Neural cell (in vitro differentiated cells): ENCODE measurements around the gene FOXL2. TPM values are rescaled to one million over a fixed set of nuclear protein-coding genes. Genes with fewer than 3 reads are reported as not detected.

Experiments used
- H2AFZ ChIP-seq: fragments of 200-600, 300-800 bp; sonication (generic), shearing (Covaris generic); 2 replicates; pipeline ENCODE4 v1.6.0; 2014; ENCODE audit warnings: low read depth, mild to moderate bottlenecking, antibody characterized with exemption, low read length, moderate library complexity
- H3F3A ChIP-seq: fragments of 200-600 bp; shearing (Covaris generic); 2 replicates; pipeline ENCODE4 v1.6.1; 2016; ENCODE audit warnings: mild to moderate bottlenecking, moderate library complexity, mixed read lengths, antibody characterized with exemption, low read length; ENCODE audit not compliant: insufficient read depth, poor library complexity, severe bottlenecking
- H3K27ac ChIP-seq: fragments of 200-600, 300-800 bp; sonication (generic), shearing (Covaris generic); 2 replicates; pipeline ENCODE4 v1.5.1; 2014; ENCODE audit warnings: mild to moderate bottlenecking, low read length, moderate library complexity
- H3K27me3 ChIP-seq: fragments of 300-800, 200-600 bp; sonication (generic), shearing (Covaris generic); 2 replicates; pipeline ENCODE4 v1.6.0; 2014; ENCODE audit warnings: mild to moderate bottlenecking, low read depth, low read length, moderate library complexity; ENCODE audit not compliant: insufficient read depth
- H3K36me3 ChIP-seq: fragments of 300-800, 200-600 bp; sonication (generic), shearing (Covaris generic); 2 replicates; pipeline ENCODE4 v1.5.1; 2014; ENCODE audit warnings: mild to moderate bottlenecking, antibody characterized with exemption, low read length, moderate library complexity; ENCODE audit not compliant: insufficient read depth
- H3K4me2 ChIP-seq: fragments of 300-800, 200-600 bp; sonication (generic), shearing (Covaris generic); 2 replicates; pipeline ENCODE4 v1.6.0; 2014; ENCODE audit warnings: mild to moderate bottlenecking, low read length
- H3K4me3 ChIP-seq: fragments of 300-800, 200-600 bp; sonication (generic), shearing (Covaris generic); 2 replicates; pipeline ENCODE4 v1.5.1; 2014; ENCODE audit warnings: mild to moderate bottlenecking, low read length, moderate library complexity
- H3K79me2 ChIP-seq: fragments of 200-600 bp; shearing (Covaris generic); replicated peaks from 2 replicates; pipeline ENCODE4 v1.6.0; 2014; ENCODE audit warnings: mild to moderate bottlenecking, low read length, moderate library complexity; ENCODE audit not compliant: insufficient read depth
- H3K9ac ChIP-seq: fragments of 300-800, 200-600 bp; sonication (generic), shearing (Covaris generic); 2 replicates; pipeline ENCODE4 v1.6.1; 2016; ENCODE audit warnings: mild to moderate bottlenecking, low read length, mixed read lengths
- H3K9me2 ChIP-seq: fragments of 200-600 bp; shearing (Covaris generic); 2 replicates; pipeline ENCODE4 v1.6.1; 2016; ENCODE audit warnings: mild to moderate bottlenecking, low read length, mixed read lengths; ENCODE audit not compliant: insufficient read depth
- H3K9me3 ChIP-seq: fragments of 200-600, 300-800 bp; sonication (generic), shearing (Covaris generic); 2 replicates; pipeline ENCODE4 v1.6.1; 2016; ENCODE audit warnings: mild to moderate bottlenecking, mixed run types, low read length, moderate library complexity, mixed read lengths
- H4K20me1 ChIP-seq: fragments of 200-600 bp; shearing (Covaris generic); 2 replicates; pipeline ENCODE4 v1.6.1; 2016; ENCODE audit warnings: mild to moderate bottlenecking, mixed run types; ENCODE audit not compliant: insufficient read depth
- EP300 ChIP-seq: fragments of 450-650 bp; conservative IDR thresholded peaks from 2 replicates; pipeline ENCODE4 v1.6.1; 2014; ENCODE audit warnings: antibody characterized with exemption, mild to moderate bottlenecking, moderate library complexity; ENCODE audit not compliant: poor library complexity, severe bottlenecking
- EZH2 ChIP-seq: fragments of 200-600, 300-800 bp; shearing (Covaris generic), sonication (generic); IDR thresholded peaks from 2 replicates; pipeline ENCODE4 v1.6.1; 2014; ENCODE audit warnings: antibody characterized with exemption, low read length, borderline replicate concordance, mild to moderate bottlenecking; ENCODE audit not compliant: insufficient read depth, poor library complexity, severe bottlenecking
- MXI1 ChIP-seq: fragments of 450-650 bp; conservative IDR thresholded peaks from 2 replicates; pipeline ENCODE4 v1.6.1; 2014; ENCODE audit warnings: antibody characterized with exemption, mild to moderate bottlenecking; ENCODE audit not compliant: poor library complexity, severe bottlenecking
- POLR2AphosphoS5 ChIP-seq: IDR thresholded peaks from 2 replicates; pipeline ENCODE4 v1.6.1; 2012
- RAD21 ChIP-seq: fragments of 450-650 bp; conservative IDR thresholded peaks from 2 replicates; pipeline ENCODE4 v1.6.1; 2014; ENCODE audit warnings: antibody characterized with exemption, mild to moderate bottlenecking, moderate library complexity
- SMC3 ChIP-seq: fragments of 450-650 bp; conservative IDR thresholded peaks from 2 replicates; pipeline ENCODE4 v1.6.1; 2014; ENCODE audit warnings: antibody characterized with exemption, mild to moderate bottlenecking, moderate library complexity; ENCODE audit not compliant: poor library complexity
- TAF1 ChIP-seq: IDR thresholded peaks from 2 replicates; pipeline ENCODE4 v1.6.1; 2012; ENCODE audit warnings: low read depth
- polyA plus RNA-seq: library from polyadenylated mRNA; depleted of rRNA; stranded (reverse); fragments of >200 nt; gene quantifications from 2 replicates; pipeline ENCODE4 v1.2.3, GENCODE V29; 2014
- TF ChIP-seq, protein P1 (sequence below): fragments of 450-650 bp; IDR thresholded peaks from 2 replicates; pipeline ENCODE4 v1.5.1; 2014; ENCODE audit warnings: antibody characterized with exemption, mild to moderate bottlenecking, moderate library complexity; ENCODE audit not compliant: poor library complexity, severe bottlenecking
- TF ChIP-seq, protein P2 (sequence below): IDR thresholded peaks from 2 replicates; pipeline ENCODE4 v1.6.1; 2012; ENCODE audit warnings: borderline replicate concordance

The FOXL2 gene
- polyA plus RNA-seq, 1 donor from 2014 or later = not detected

DNA sequence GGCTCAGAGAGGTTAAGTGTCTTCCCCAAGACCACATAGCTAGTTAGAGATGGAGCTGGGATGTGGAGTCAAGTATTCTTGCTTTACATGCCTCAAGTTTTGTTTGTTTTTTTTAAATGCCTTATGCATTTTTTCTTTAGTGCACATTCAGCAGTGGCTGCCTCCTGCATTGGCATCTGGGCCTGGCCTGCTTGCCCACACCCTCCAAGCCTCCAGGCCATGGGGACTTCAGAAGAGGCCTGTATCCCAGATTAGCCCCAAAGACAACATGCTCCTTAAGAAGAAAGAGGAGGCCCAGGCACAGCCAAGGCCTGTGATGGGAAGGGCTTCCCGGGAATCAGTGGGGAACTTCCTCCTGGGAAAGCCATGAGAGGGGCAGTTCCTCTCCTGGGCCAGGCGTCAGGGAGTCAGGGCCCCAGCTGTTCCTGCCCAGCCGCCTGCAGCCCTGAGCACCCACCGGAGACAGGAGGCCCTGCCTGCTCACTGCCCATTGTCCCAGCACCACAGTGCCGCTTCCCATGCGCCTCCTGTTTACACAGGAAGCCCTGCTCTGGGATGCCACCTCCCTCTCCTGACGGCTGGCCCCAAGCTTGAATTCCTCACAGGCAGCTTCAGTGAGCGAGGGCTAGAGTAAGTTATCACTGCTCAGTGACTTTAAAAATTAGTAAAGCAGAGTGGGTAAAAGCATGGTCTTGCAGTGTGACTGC, 16.1 kb upstream of the FOXL2 start:
- H3K4me3 ChIP-seq = no peak overlapping the region
- TF ChIP-seq, protein P1, sequence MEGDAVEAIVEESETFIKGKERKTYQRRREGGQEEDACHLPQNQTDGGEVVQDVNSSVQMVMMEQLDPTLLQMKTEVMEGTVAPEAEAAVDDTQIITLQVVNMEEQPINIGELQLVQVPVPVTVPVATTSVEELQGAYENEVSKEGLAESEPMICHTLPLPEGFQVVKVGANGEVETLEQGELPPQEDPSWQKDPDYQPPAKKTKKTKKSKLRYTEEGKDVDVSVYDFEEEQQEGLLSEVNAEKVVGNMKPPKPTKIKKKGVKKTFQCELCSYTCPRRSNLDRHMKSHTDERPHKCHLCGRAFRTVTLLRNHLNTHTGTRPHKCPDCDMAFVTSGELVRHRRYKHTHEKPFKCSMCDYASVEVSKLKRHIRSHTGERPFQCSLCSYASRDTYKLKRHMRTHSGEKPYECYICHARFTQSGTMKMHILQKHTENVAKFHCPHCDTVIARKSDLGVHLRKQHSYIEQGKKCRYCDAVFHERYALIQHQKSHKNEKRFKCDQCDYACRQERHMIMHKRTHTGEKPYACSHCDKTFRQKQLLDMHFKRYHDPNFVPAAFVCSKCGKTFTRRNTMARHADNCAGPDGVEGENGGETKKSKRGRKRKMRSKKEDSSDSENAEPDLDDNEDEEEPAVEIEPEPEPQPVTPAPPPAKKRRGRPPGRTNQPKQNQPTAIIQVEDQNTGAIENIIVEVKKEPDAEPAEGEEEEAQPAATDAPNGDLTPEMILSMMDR = no peak
- TF ChIP-seq POLR2AphosphoS5 (no peak), MXI1 (no peak), EP300 (no peak)
- no peaks in the 10 kb centered on the region for H4K20me1 ChIP-seq
- no peaks in the 10 kb centered on the region for H3K9me3 ChIP-seq
- H3K27me3 ChIP-seq = peaks cover 14% of the 10 kb centered on the region
- no peaks in the 10 kb centered on the region for H3K79me2 ChIP-seq
- H3F3A ChIP-seq = no peaks in the 10 kb centered on the region
- no peaks in the 10 kb centered on the region for H3K36me3 ChIP-seq
- no peak overlapping the region for H2AFZ ChIP-seq
- H3K9me2 ChIP-seq = no peaks in the 10 kb centered on the region
- H3K4me2 ChIP-seq = no peak overlapping the region
- no peak overlapping the region for H3K9ac ChIP-seq
- H3K27ac ChIP-seq = no peak overlapping the region

DNA sequence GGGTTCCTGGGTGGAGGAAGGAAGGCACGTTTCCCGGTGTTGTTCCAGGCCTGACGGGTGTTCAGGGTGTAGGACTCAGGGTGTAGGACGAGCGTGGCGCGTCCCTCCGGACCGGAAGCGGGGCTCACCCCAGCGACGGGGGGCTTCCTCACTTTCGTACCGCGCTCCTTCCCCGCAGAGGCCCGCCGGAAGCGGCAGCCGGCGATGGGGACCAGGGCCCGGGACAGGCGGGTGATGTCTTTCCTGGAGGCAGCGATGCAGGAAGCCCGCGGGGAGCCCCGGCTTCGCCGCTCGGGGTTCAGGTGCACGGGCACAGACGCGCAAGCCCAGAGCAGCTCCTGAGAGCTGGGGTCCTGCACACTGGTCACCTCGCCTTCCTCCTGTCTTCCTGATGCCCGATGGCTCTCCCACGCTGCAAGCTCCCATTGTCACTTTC, 13.5 kb upstream of the FOXL2 start:
- H3K4me2 ChIP-seq = no peak overlapping the region

More for the DNA sequence above, 13.5 kb upstream of the FOXL2 start:
- H3K27ac ChIP-seq = no peak overlapping the region
- no peaks in the 10 kb centered on the region for H4K20me1 ChIP-seq
- TF ChIP-seq EP300 (no peak), MXI1 (no peak), POLR2AphosphoS5 (no peak), RAD21 (no peak), TAF1 (no peak), EZH2 (no peak), SMC3 (no peak)
- TF ChIP-seq, protein P2, sequence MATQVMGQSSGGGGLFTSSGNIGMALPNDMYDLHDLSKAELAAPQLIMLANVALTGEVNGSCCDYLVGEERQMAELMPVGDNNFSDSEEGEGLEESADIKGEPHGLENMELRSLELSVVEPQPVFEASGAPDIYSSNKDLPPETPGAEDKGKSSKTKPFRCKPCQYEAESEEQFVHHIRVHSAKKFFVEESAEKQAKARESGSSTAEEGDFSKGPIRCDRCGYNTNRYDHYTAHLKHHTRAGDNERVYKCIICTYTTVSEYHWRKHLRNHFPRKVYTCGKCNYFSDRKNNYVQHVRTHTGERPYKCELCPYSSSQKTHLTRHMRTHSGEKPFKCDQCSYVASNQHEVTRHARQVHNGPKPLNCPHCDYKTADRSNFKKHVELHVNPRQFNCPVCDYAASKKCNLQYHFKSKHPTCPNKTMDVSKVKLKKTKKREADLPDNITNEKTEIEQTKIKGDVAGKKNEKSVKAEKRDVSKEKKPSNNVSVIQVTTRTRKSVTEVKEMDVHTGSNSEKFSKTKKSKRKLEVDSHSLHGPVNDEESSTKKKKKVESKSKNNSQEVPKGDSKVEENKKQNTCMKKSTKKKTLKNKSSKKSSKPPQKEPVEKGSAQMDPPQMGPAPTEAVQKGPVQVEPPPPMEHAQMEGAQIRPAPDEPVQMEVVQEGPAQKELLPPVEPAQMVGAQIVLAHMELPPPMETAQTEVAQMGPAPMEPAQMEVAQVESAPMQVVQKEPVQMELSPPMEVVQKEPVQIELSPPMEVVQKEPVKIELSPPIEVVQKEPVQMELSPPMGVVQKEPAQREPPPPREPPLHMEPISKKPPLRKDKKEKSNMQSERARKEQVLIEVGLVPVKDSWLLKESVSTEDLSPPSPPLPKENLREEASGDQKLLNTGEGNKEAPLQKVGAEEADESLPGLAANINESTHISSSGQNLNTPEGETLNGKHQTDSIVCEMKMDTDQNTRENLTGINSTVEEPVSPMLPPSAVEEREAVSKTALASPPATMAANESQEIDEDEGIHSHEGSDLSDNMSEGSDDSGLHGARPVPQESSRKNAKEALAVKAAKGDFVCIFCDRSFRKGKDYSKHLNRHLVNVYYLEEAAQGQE = no peak
- TF ChIP-seq, protein P1 = no peak
- H3F3A ChIP-seq = no peaks in the 10 kb centered on the region
- no peaks in the 10 kb centered on the region for H3K79me2 ChIP-seq
- H3K9ac ChIP-seq = no peak overlapping the region
- peaks cover 21% of the 10 kb centered on the region for H3K27me3 ChIP-seq
- no peaks in the 10 kb centered on the region for H3K36me3 ChIP-seq
- H2AFZ ChIP-seq = no peak overlapping the region
- no peak overlapping the region for H3K4me3 ChIP-seq
- no peaks in the 10 kb centered on the region for H3K9me2 ChIP-seq
- no peaks in the 10 kb centered on the region for H3K9me3 ChIP-seq
